Islet precursor cell (in vitro differentiated cells): ENCODE results near the gene RPS24.
A peak's percentile ranks its signal among the peaks of the same experiment; 100 is the strongest.
"Not testable (repeated sequence)": the region's sequence is repeated elsewhere in the genome, so short reads cannot be mapped to it uniquely, and the experiment has no call there.

Experiments
- DNase-seq: peaks from one replicate; pipeline ENCODE4 v3.0.0-alpha.2; 2018

RPS24 gene

GRCh38 chr10:78058562-78058961 lies 24.9 kb downstream of the RPS24 start:
- DNase-seq: no peak

GRCh38 chr10:78059906-78060702 lies 26.4 kb downstream of the RPS24 start:
- DNase-seq: no peak

GRCh38 chr10:78062296-78062695 lies 28.6 kb downstream of the RPS24 start:
- DNase-seq: no peak

GRCh38 chr10:78063236-78063635 lies 29.6 kb downstream of the RPS24 start:
- no peak for DNase-seq

GRCh38 chr10:78064919-78065318 lies 31.3 kb downstream of the RPS24 start:
- not testable (repeated sequence) for DNase-seq

GRCh38 chr10:78065611-78066010 lies 31.9 kb downstream of the RPS24 start:
- DNase-seq: no peak

GRCh38 chr10:78066012-78066411 lies 32.3 kb downstream of the RPS24 start:
- no peak for DNase-seq

GRCh38 chr10:78066728-78067430 lies 33.2 kb downstream of the RPS24 start:
- no peak for DNase-seq

- no peak for DNase-seq
These were observed 35.5 kb downstream of the RPS24 start for GRCh38 chr10:78069151-78069550.

- DNase-seq: not testable (repeated sequence)
These were observed 36.4 kb downstream of the RPS24 start for GRCh38 chr10:78070064-78070463.

GRCh38 chr10:78070726-78071125 lies 37.1 kb downstream of the RPS24 start:
- no peak for DNase-seq

- no peak for DNase-seq
These were observed 37.6 kb downstream of the RPS24 start for GRCh38 chr10:78071140-78071856.

GRCh38 chr10:78071857-78072179 lies 38.2 kb downstream of the RPS24 start:
- no peak for DNase-seq

GRCh38 chr10:78072504-78072903 lies 38.8 kb downstream of the RPS24 start:
- DNase-seq: no peak

- not testable (repeated sequence) for DNase-seq
These were observed 42.1 kb downstream of the RPS24 start for GRCh38 chr10:78075806-78076205.

GRCh38 chr10:78078539-78079330 lies 45.1 kb downstream of the RPS24 start:
- no peak for DNase-seq

- DNase-seq: peak; percentile 40
These were observed 45.7 kb downstream of the RPS24 start for GRCh38 chr10:78079411-78079810.

GRCh38 chr10:78081292-78081691 lies 47.6 kb downstream of the RPS24 start:
- DNase-seq: no peak

- no peak for DNase-seq
These were observed 49.0 kb downstream of the RPS24 start for GRCh38 chr10:78082636-78083035.
